HEK293 (cell line): ENCODE data around the gene CYB5R4.
A peak's percentile ranks its signal among the peaks of the same experiment; 100 is the strongest.

Experiments used
- BCL11A ChIP-seq: fragments of 450-650 bp; formaldehyde crosslinking; IDR thresholded peaks from 2 replicates; pipeline ENCODE4 v1.5.1; 2016; ENCODE audit warnings: low read depth, missing biosample characterization, missing genetic modification characterization
- GLIS1 ChIP-seq: fragments of 450-650 bp; formaldehyde crosslinking; IDR thresholded peaks from 2 replicates; pipeline ENCODE4 v1.5.1; 2016; ENCODE audit warnings: missing biosample characterization, missing genetic modification characterization
- KLF9 ChIP-seq: fragments of 450-650 bp; formaldehyde crosslinking; IDR thresholded peaks from 2 replicates; pipeline ENCODE4 v1.5.1; 2016; ENCODE audit warnings: missing biosample characterization, missing genetic modification characterization, low read depth
- PRDM6 ChIP-seq: fragments of 450-650 bp; formaldehyde crosslinking; IDR thresholded peaks from 2 replicates; pipeline ENCODE4 v1.5.1; 2017; ENCODE audit warnings: missing biosample characterization, missing genetic modification characterization
- SALL2 ChIP-seq: fragments of 450-650 bp; formaldehyde crosslinking; IDR thresholded peaks from 2 replicates; pipeline ENCODE4 v1.5.0; 2017; ENCODE audit warnings: missing biosample characterization, mild to moderate bottlenecking, missing genetic modification characterization, borderline replicate concordance
- SP2 ChIP-seq: fragments of 450-650 bp; formaldehyde crosslinking; IDR thresholded peaks from 2 replicates; pipeline ENCODE4 v1.5.1; 2016; ENCODE audit warnings: missing biosample characterization, missing genetic modification characterization
- SP3 ChIP-seq: fragments of 450-650 bp; formaldehyde crosslinking; IDR thresholded peaks from 2 replicates; pipeline ENCODE4 v1.5.1; 2016; ENCODE audit warnings: missing biosample characterization, missing genetic modification characterization
- ZBTB6 ChIP-seq: fragments of 450-650 bp; formaldehyde crosslinking; IDR thresholded peaks from 2 replicates; pipeline ENCODE4 v1.5.1; 2017; ENCODE audit warnings: missing biosample characterization, missing genetic modification characterization
- ZIC2 ChIP-seq: fragments of 450-650 bp; formaldehyde crosslinking; IDR thresholded peaks from 2 replicates; pipeline ENCODE4 v1.5.1; 2016; ENCODE audit warnings: missing biosample characterization, missing genetic modification characterization
- ZNF121 ChIP-seq: fragments of 450-650 bp; formaldehyde crosslinking; IDR thresholded peaks from 2 replicates; pipeline ENCODE4 v1.5.1; 2016; ENCODE audit warnings: missing biosample characterization, missing genetic modification characterization
- ZNF146 ChIP-seq: fragments of 450-650 bp; formaldehyde crosslinking; IDR thresholded peaks from 2 replicates; pipeline ENCODE4 v1.5.1; 2016; ENCODE audit warnings: missing biosample characterization, missing genetic modification characterization
- ZNF155 ChIP-seq: fragments of 450-650 bp; formaldehyde crosslinking; IDR thresholded peaks from 2 replicates; pipeline ENCODE4 v1.5.1; 2016; ENCODE audit warnings: missing biosample characterization, missing genetic modification characterization
- ZNF174 ChIP-seq: fragments of 450-650 bp; formaldehyde crosslinking; IDR thresholded peaks from 2 replicates; pipeline ENCODE4 v1.5.0; 2017; ENCODE audit warnings: missing biosample characterization, mild to moderate bottlenecking, missing genetic modification characterization
- ZNF26 ChIP-seq: fragments of 450-650 bp; formaldehyde crosslinking; IDR thresholded peaks from 2 replicates; pipeline ENCODE4 v1.5.1; 2016; ENCODE audit warnings: missing biosample characterization, missing genetic modification characterization
- ZNF354C ChIP-seq: fragments of 450-650 bp; formaldehyde crosslinking; IDR thresholded peaks from 2 replicates; pipeline ENCODE4 v1.5.1; 2016; ENCODE audit warnings: missing biosample characterization, missing genetic modification characterization, low read depth, borderline replicate concordance
- ZNF362 ChIP-seq: fragments of 450-650 bp; formaldehyde crosslinking; IDR thresholded peaks from 2 replicates; pipeline ENCODE4 v1.5.1; 2016; ENCODE audit warnings: missing biosample characterization, missing genetic modification characterization
- ZNF48 ChIP-seq: fragments of 450-650 bp; formaldehyde crosslinking; IDR thresholded peaks from 2 replicates; pipeline ENCODE4 v1.5.1; 2016; ENCODE audit warnings: missing biosample characterization, missing genetic modification characterization
- ZNF514 ChIP-seq: fragments of 450-650 bp; formaldehyde crosslinking; IDR thresholded peaks from 2 replicates; pipeline ENCODE4 v1.5.1; 2016; ENCODE audit warnings: missing biosample characterization, missing genetic modification characterization
- ZNF558 ChIP-seq: fragments of 450-650 bp; formaldehyde crosslinking; IDR thresholded peaks from 2 replicates; pipeline ENCODE4 v1.5.1; 2016; ENCODE audit warnings: missing biosample characterization, missing genetic modification characterization
- ZNF560 ChIP-seq: fragments of 450-650 bp; formaldehyde crosslinking; IDR thresholded peaks from 2 replicates; pipeline ENCODE4 v1.5.1; 2017; ENCODE audit warnings: missing biosample characterization, missing genetic modification characterization, borderline replicate concordance
- ZNF610 ChIP-seq: fragments of 450-650 bp; formaldehyde crosslinking; IDR thresholded peaks from 2 replicates; pipeline ENCODE4 v1.5.1; 2016; ENCODE audit warnings: missing biosample characterization, missing genetic modification characterization, borderline replicate concordance
- ZNF621 ChIP-seq: fragments of 450-650 bp; formaldehyde crosslinking; IDR thresholded peaks from 2 replicates; pipeline ENCODE4 v1.5.1; 2017; ENCODE audit warnings: missing biosample characterization, missing genetic modification characterization
- ZNF624 ChIP-seq: fragments of 450-650 bp; formaldehyde crosslinking; IDR thresholded peaks from 2 replicates; pipeline ENCODE4 v1.5.1; 2017; ENCODE audit warnings: missing biosample characterization, missing genetic modification characterization
- ZNF658 ChIP-seq: fragments of 450-650 bp; formaldehyde crosslinking; IDR thresholded peaks from 2 replicates; pipeline ENCODE4; 2016; ENCODE audit warnings: missing biosample characterization, missing genetic modification characterization
- ZNF670 ChIP-seq: fragments of 450-650 bp; formaldehyde crosslinking; IDR thresholded peaks from 2 replicates; pipeline ENCODE4 v1.5.1; 2016; ENCODE audit warnings: missing biosample characterization, missing genetic modification characterization, low read depth
- ZSCAN30 ChIP-seq: fragments of 450-650 bp; IDR thresholded peaks from 2 replicates; pipeline ENCODE4 v1.5.1; 2018; ENCODE audit warnings: missing biosample characterization, mild to moderate bottlenecking, missing genetic modification characterization, moderate library complexity
- TF ChIP-seq, protein P1 (sequence below): fragments of 450-650 bp; formaldehyde crosslinking; IDR thresholded peaks from 2 replicates; pipeline ENCODE4 v1.5.1; 2016; ENCODE audit warnings: missing biosample characterization, missing genetic modification characterization
- TF ChIP-seq, protein P2 (sequence below): fragments of 450-650 bp; formaldehyde crosslinking; IDR thresholded peaks from 2 replicates; pipeline ENCODE4 v1.5.1; 2016; ENCODE audit warnings: missing biosample characterization, missing genetic modification characterization, borderline replicate concordance
- TF ChIP-seq, protein P3 (sequence below): fragments of 450-650 bp; formaldehyde crosslinking; IDR thresholded peaks from 2 replicates; pipeline ENCODE4 v1.5.1; 2016; ENCODE audit warnings: missing biosample characterization, missing genetic modification characterization, low read depth

Gene CYB5R4

DNA sequence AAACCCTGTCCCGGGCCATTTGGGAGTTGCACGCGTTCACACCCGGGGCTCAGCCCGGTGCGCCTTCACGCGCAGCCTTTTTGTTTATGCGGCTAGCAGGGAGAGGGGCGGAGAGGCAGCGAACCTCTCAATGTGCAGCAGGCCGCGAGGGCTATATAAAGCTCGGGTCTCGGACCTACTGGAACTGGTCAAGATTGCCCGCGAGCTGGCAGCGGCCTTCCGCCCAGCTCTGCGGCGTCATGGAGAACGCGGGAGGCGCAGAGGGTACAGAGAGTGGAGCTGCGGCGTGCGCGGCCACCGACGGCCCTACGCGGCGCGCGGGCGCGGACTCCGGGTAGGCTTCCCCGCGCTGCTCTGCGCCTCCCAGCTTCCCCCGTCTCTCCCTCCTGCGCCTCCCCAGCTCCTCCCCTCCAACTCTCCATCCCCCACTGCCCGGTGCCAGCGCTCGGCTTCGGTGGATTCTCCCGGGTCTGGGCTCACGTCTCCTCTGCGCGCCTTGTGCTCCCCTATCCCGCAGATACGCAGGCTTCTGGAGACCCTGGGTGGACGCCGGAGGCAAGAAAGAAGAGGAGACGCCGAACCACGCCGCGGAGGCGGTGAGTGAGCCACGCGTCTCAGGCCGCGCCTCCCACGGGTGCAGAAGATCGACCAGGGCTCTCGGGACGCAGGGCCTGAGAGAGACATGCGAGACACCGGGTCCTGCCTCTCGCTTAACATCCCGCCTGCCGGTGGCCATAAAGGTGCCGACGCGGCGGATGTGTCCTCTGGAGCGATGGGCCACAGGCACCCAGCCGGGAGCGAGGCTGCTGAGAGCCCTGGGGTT, 6.1 kb upstream of the CYB5R4 start, which contains the start of gene RIPPLY2 (continued):
- TF ChIP-seq, protein P1, sequence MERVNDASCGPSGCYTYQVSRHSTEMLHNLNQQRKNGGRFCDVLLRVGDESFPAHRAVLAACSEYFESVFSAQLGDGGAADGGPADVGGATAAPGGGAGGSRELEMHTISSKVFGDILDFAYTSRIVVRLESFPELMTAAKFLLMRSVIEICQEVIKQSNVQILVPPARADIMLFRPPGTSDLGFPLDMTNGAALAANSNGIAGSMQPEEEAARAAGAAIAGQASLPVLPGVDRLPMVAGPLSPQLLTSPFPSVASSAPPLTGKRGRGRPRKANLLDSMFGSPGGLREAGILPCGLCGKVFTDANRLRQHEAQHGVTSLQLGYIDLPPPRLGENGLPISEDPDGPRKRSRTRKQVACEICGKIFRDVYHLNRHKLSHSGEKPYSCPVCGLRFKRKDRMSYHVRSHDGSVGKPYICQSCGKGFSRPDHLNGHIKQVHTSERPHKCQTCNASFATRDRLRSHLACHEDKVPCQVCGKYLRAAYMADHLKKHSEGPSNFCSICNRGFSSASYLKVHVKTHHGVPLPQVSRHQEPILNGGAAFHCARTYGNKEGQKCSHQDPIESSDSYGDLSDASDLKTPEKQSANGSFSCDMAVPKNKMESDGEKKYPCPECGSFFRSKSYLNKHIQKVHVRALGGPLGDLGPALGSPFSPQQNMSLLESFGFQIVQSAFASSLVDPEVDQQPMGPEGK (tag by site-specific recombination): peak; percentile 68
- TF ChIP-seq ZNF362: no peak
- TF ChIP-seq SP2 (tag by site-specific recombination): peak; percentile 40; the same call in 1 of the 2 replicates
- no peak for TF ChIP-seq ZNF621 (tag by site-specific recombination)
- TF ChIP-seq ZNF558: no peak
- peak; percentile 54; the same call in 1 of the 2 replicates for TF ChIP-seq KLF9 (tag by site-specific recombination)
- TF ChIP-seq ZNF658 (tag by site-specific recombination): no peak
- TF ChIP-seq ZNF121 (tag by site-specific recombination): no peak
- TF ChIP-seq, protein P2, sequence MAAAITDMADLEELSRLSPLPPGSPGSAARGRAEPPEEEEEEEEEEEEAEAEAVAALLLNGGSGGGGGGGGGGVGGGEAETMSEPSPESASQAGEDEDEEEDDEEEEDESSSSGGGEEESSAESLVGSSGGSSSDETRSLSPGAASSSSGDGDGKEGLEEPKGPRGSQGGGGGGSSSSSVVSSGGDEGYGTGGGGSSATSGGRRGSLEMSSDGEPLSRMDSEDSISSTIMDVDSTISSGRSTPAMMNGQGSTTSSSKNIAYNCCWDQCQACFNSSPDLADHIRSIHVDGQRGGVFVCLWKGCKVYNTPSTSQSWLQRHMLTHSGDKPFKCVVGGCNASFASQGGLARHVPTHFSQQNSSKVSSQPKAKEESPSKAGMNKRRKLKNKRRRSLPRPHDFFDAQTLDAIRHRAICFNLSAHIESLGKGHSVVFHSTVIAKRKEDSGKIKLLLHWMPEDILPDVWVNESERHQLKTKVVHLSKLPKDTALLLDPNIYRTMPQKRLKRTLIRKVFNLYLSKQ (tag by site-specific recombination): no peak
- no peak for TF ChIP-seq ZNF48
- TF ChIP-seq ZNF670 (tag by site-specific recombination): no peak
- no peak for TF ChIP-seq SALL2 (tag by site-specific recombination)
- TF ChIP-seq, protein P3, sequence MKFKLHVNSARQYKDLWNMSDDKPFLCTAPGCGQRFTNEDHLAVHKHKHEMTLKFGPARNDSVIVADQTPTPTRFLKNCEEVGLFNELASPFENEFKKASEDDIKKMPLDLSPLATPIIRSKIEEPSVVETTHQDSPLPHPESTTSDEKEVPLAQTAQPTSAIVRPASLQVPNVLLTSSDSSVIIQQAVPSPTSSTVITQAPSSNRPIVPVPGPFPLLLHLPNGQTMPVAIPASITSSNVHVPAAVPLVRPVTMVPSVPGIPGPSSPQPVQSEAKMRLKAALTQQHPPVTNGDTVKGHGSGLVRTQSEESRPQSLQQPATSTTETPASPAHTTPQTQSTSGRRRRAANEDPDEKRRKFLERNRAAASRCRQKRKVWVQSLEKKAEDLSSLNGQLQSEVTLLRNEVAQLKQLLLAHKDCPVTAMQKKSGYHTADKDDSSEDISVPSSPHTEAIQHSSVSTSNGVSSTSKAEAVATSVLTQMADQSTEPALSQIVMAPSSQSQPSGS: no peak
- TF ChIP-seq SP3 (tag by site-specific recombination): peak; percentile 70
- TF ChIP-seq ZNF354C (tag by site-specific recombination): no peak
- no peak for TF ChIP-seq ZNF26
- no peak for TF ChIP-seq ZNF624 (tag by site-specific recombination)
- no peak; the same call in 1 of the 2 replicates for TF ChIP-seq ZNF146 (tag by site-specific recombination)
- peak; percentile 24; the same call in 1 of the 2 replicates for TF ChIP-seq ZSCAN30 (tag by site-specific recombination)
- TF ChIP-seq ZNF155 (tag by site-specific recombination): no peak
- no peak for TF ChIP-seq ZBTB6 (tag by site-specific recombination)
- TF ChIP-seq ZNF560 (tag by site-specific recombination): no peak
- no peak for TF ChIP-seq BCL11A (tag by site-specific recombination)
- no peak for TF ChIP-seq ZNF174 (tag by site-specific recombination)
- TF ChIP-seq PRDM6 (tag by site-specific recombination): no peak; the same call in 1 of the 2 replicates
- TF ChIP-seq ZNF610 (tag by site-specific recombination): 0 out of 2 replicates have a peak, but pooled peaks have one; percentile 14
- peak; percentile 63; the same call in 1 of the 2 replicates for TF ChIP-seq GLIS1 (tag by site-specific recombination)
- peak; percentile 72 for TF ChIP-seq ZIC2 (tag by site-specific recombination)
- TF ChIP-seq ZNF514 (tag by site-specific recombination): no peak
